Measurements from ENCODE around the gene CDKN2AIP.

Gene CDKN2AIP

GRCh38 chr4:183403961-183404360 lies 40.5 kb upstream of the CDKN2AIP start:
- Mint-ChIP-seq H3K4me3 (no peak overlapping the region), H3K4me1 (peaks cover 64% of the 10 kb centered on the region), H3K27me3 (ENCODE audit: low read depth, poor library complexity) (peaks cover 9% of the 10 kb centered on the region), H3K27ac (no peak overlapping the region), H3K9me3 (peaks cover 3% of the 10 kb centered on the region), H3K36me3 (ENCODE audit: low read depth) (no peaks in the 10 kb centered on the region)
- DNase-seq, result no peak
- no peak for TF ChIP-seq CTCF (IDR thresholded peaks at IDR 0.05)

- Mint-ChIP-seq H3K27ac (no peak overlapping the region), H3K36me3 (ENCODE audit: low read depth) (no peaks in the 10 kb centered on the region), H3K27me3 (ENCODE audit: low read depth, poor library complexity) (peaks cover 9% of the 10 kb centered on the region), H3K4me1 (peaks cover 68% of the 10 kb centered on the region), H3K9me3 (peaks cover 3% of the 10 kb centered on the region), H3K4me3 (no peak overlapping the region)
- TF ChIP-seq CTCF (IDR thresholded peaks at IDR 0.05), result no peak
- DNase-seq, result no peak
Measured at GRCh38 chr4:183405303-183405702, 39.1 kb upstream of the CDKN2AIP start.

- H3K4me3 Mint-ChIP-seq, result peak overlapping the region; percentile 88
- peak; percentile 93 for TF ChIP-seq CTCF (IDR thresholded peaks at IDR 0.05)
- H3K27ac Mint-ChIP-seq, result peak overlapping the region; percentile 100
- peaks cover under 1% of the 10 kb centered on the region for H3K27me3 Mint-ChIP-seq (ENCODE audit: low read depth, poor library complexity)
- H3K36me3 Mint-ChIP-seq (ENCODE audit: low read depth), result no peaks in the 10 kb centered on the region
- H3K4me1 Mint-ChIP-seq, result peaks cover 74% of the 10 kb centered on the region
- DNase-seq, result peak; percentile 97
- H3K9me3 Mint-ChIP-seq, result peaks cover 3% of the 10 kb centered on the region
Measured at GRCh38 chr4:183407128-183407585, 37.3 kb upstream of the CDKN2AIP start.

GRCh38 chr4:183407635-183408464 lies 36.6 kb upstream of the CDKN2AIP start:
- Mint-ChIP-seq H3K36me3 (ENCODE audit: low read depth) (no peaks in the 10 kb centered on the region), H3K9me3 (peaks cover 3% of the 10 kb centered on the region), H3K4me1 (peaks cover 74% of the 10 kb centered on the region), H3K27ac (peak overlapping the region; percentile 100), H3K27me3 (ENCODE audit: low read depth, poor library complexity) (no peaks in the 10 kb centered on the region), H3K4me3 (peak overlapping the region; percentile 88)
- DNase-seq, result no peak
- no peak for TF ChIP-seq CTCF (IDR thresholded peaks at IDR 0.05)

GRCh38 chr4:183408796-183409195 lies 35.6 kb upstream of the CDKN2AIP start:
- H3K27ac Mint-ChIP-seq, result peak overlapping the region; percentile 80

More at GRCh38 chr4:183408796-183409195, 35.6 kb upstream of the CDKN2AIP start:
- Mint-ChIP-seq H3K4me1 (peaks cover 74% of the 10 kb centered on the region), H3K9me3 (peaks cover 3% of the 10 kb centered on the region), H3K27me3 (ENCODE audit: low read depth, poor library complexity) (no peaks in the 10 kb centered on the region), H3K36me3 (ENCODE audit: low read depth) (no peaks in the 10 kb centered on the region), H3K4me3 (peak overlapping the region; percentile 88)
- no peak for TF ChIP-seq CTCF (IDR thresholded peaks at IDR 0.05)
- no peak for DNase-seq

Data from nephron progenitor cell (in vitro differentiated cells).